HL-60 (cell line): Measurements from ENCODE around the gene TFAP2A.

Source experiments
- DNase-seq, 2 experiments: peaks; one replicate each; pipeline ENCODE4 v3.0.0-alpha.2; 2010 to 2020; ENCODE audit warnings: low read depth in 1 of 2, low spot score in 1 of 2
- H3K27ac ChIP-seq: fragments of 250-450 bp; sonication (Bioruptor Pico); replicated peaks from 2 replicates; pipeline ENCODE4 v1.5.1; 2020; ENCODE audit warnings: mild to moderate bottlenecking, moderate library complexity
- H3K27me3 ChIP-seq: fragments of 250-450 bp; sonication (Bioruptor Pico); 2 replicates; pipeline ENCODE4 v1.5.1; 2021; ENCODE audit warnings: mild to moderate bottlenecking, moderate library complexity; ENCODE audit not compliant: insufficient read depth, poor library complexity, severe bottlenecking
- H3K4me3 ChIP-seq: replicated peaks from 2 replicates; pipeline ENCODE4 v1.5.1; 2011; ENCODE audit warnings: mild to moderate bottlenecking, control low read depth, low read length; ENCODE audit not compliant: insufficient read depth
- GABPA ChIP-seq: IDR thresholded peaks from 2 replicates; pipeline ENCODE4 v1.6.1; 2012; ENCODE audit warnings: low read depth
- POLR2AphosphoS5 ChIP-seq: IDR thresholded peaks from 2 replicates; pipeline ENCODE4 v1.6.1; 2012; ENCODE audit warnings: low read depth
- SPI1 ChIP-seq: IDR thresholded peaks from 2 replicates; pipeline ENCODE4 v1.6.1; 2012; ENCODE audit warnings: low read depth, mild to moderate bottlenecking, borderline replicate concordance
- TF ChIP-seq, protein P1 (sequence below): IDR thresholded peaks from one replicate; pipeline ENCODE4 v1.5.1; 2011; ENCODE audit warnings: low read length, control low read depth, inconsistent platforms; ENCODE audit not compliant: insufficient read depth
- TF ChIP-seq, protein P2 (sequence below): IDR thresholded peaks from 2 replicates; pipeline ENCODE4 v1.6.1; 2012; ENCODE audit warnings: low read depth; ENCODE audit not compliant: insufficient replicate concordance

Gene TFAP2A

DNA sequence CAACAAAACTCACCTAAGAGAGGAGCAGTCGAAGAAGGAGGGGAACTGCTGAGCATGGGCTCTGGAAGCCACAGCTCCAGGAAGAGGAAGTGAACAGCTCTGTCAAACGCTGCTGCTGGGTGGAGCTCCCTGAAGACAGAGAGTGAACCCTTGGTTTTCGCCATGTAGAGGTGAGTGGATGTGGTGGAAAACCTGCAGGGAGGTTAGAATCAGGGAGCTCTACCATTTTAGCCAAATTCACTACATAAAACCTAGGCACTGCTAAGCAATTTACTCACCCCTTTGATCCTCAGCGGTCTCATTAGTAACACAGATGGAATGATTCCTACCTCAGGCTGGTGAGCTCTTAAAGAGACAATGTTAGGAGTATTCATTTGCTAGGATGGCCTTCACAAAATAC lies 19.4 kb upstream of the TFAP2A start:
- H3K27ac ChIP-seq: no peak overlapping the region
- H3K4me3 ChIP-seq: no peak overlapping the region
- TF ChIP-seq SPI1: peak; percentile 99
- TF ChIP-seq POLR2AphosphoS5: no peak
- peak in 1 of 2 experiments; percentile 75 for DNase-seq
- no peaks in the 10 kb centered on the region for H3K27me3 ChIP-seq

DNA sequence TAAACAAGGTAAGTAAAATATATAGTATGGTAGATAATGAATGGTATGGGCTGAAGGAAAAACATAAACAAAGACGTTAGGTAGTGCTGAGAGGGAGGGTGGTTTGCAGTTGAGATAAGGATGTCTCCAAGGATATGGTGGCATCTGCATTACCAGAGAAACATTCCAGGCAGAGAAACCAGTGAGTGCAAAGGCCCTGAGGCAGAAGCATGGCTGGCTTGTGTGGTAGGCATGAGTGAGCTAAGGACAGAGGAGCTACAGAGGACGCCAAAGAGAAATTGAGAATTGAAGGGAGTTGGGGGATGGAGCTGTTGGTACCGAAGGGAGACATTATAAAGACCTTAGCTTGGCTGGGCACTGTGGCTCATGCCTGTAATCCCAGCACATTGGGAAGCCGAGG lies 18.4 kb upstream of the TFAP2A start:
- H3K4me3 ChIP-seq: no peak overlapping the region
- DNase-seq: no peak
- H3K27ac ChIP-seq: no peak overlapping the region
- TF ChIP-seq GABPA: no peak
- TF ChIP-seq, protein P1, sequence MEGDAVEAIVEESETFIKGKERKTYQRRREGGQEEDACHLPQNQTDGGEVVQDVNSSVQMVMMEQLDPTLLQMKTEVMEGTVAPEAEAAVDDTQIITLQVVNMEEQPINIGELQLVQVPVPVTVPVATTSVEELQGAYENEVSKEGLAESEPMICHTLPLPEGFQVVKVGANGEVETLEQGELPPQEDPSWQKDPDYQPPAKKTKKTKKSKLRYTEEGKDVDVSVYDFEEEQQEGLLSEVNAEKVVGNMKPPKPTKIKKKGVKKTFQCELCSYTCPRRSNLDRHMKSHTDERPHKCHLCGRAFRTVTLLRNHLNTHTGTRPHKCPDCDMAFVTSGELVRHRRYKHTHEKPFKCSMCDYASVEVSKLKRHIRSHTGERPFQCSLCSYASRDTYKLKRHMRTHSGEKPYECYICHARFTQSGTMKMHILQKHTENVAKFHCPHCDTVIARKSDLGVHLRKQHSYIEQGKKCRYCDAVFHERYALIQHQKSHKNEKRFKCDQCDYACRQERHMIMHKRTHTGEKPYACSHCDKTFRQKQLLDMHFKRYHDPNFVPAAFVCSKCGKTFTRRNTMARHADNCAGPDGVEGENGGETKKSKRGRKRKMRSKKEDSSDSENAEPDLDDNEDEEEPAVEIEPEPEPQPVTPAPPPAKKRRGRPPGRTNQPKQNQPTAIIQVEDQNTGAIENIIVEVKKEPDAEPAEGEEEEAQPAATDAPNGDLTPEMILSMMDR: no peak
- TF ChIP-seq POLR2AphosphoS5: no peak
- H3K27me3 ChIP-seq: no peaks in the 10 kb centered on the region

DNA sequence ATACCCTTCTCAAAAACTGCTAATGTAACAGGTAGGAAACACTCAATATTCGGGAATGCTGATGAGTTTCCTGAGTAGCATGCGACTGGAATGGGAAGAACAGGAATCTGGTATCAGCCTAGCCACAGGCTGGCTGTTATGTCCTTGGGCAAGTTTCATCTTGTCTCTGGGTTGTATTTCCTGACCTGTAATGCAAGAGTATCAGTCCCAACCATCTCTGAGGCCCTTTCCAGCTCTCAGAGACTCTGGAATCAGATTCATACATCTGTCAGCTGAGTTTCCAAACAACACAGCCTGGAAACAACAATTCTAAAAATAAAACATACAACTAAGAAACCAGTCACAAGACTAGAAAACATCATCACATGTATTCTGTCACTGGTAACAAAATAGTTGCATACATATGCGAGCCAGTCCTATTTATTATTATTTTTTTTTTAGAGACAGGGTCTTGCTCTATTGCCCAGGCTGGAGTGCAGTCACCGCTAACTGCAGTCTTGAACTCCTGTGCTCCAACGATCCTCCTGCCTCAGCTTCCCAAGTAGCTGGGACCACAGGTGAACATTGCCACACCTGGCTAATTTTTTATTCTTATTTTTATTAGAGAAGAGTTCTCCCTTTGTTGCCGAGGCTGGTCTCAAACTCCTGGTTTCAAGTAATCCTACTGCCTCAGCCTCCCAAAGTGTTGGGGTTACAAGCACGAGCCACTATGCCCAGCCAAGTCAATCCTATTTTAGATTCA lies 16.7 kb upstream of the TFAP2A start:
- Histone ChIP-seq H3K27me3 (no peaks in the 10 kb centered on the region), H3K4me3 (no peak overlapping the region), H3K27ac (no peak overlapping the region)
- TF ChIP-seq GABPA (no peak), POLR2AphosphoS5 (no peak), SPI1 (no peak)
- TF ChIP-seq, protein P2, sequence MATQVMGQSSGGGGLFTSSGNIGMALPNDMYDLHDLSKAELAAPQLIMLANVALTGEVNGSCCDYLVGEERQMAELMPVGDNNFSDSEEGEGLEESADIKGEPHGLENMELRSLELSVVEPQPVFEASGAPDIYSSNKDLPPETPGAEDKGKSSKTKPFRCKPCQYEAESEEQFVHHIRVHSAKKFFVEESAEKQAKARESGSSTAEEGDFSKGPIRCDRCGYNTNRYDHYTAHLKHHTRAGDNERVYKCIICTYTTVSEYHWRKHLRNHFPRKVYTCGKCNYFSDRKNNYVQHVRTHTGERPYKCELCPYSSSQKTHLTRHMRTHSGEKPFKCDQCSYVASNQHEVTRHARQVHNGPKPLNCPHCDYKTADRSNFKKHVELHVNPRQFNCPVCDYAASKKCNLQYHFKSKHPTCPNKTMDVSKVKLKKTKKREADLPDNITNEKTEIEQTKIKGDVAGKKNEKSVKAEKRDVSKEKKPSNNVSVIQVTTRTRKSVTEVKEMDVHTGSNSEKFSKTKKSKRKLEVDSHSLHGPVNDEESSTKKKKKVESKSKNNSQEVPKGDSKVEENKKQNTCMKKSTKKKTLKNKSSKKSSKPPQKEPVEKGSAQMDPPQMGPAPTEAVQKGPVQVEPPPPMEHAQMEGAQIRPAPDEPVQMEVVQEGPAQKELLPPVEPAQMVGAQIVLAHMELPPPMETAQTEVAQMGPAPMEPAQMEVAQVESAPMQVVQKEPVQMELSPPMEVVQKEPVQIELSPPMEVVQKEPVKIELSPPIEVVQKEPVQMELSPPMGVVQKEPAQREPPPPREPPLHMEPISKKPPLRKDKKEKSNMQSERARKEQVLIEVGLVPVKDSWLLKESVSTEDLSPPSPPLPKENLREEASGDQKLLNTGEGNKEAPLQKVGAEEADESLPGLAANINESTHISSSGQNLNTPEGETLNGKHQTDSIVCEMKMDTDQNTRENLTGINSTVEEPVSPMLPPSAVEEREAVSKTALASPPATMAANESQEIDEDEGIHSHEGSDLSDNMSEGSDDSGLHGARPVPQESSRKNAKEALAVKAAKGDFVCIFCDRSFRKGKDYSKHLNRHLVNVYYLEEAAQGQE: no peak
- TF ChIP-seq, protein P1: no peak
- DNase-seq: no peak

DNA sequence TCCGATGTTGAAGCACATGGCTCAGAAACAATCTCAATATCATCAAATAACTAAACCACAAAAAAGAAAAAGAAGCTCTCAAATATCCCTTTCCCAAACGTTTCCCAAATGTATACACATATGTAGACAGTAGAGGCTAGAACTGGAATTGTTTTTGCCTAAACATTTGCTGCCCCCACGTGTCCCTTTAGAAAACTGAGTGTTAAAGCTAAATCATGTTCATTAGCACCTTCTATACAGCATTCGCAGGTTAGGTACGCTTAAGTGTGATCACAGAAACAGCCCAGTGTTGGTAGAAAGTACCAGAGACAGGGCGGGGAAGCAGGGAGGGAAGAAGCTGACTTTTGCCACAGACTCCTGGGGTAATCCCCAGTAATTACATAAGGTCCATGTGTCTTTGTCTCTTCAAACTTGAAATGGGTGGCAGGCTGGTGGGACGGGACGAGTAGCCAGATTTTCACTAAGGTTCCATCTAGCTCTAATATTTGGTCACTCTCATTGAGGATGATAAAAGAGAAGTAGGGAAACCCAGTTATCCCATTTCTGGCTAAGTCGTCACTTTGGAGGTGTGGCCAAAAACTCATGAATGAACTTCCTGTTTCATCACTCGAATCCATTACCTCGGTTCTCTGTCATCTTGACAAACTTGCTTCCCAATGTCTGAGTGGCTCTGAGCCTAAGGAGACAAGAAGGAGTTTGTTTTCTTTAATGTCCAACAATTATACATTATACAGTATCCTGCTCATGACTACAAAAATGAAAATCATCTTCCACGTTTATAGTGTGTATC lies 15.0 kb upstream of the TFAP2A start:
- peak in 1 of 2 experiments; percentile 54 for DNase-seq
- Histone ChIP-seq H3K4me3 (peak overlapping the region; percentile 27), H3K27me3 (peaks cover 11% of the 10 kb centered on the region), H3K27ac (no peak overlapping the region)
- peak; percentile 17; the same call in 1 of the 2 replicates for TF ChIP-seq SPI1
- TF ChIP-seq, protein P2: no peak
- TF ChIP-seq, protein P1: peak; percentile 28
